Smooth muscle cell (in vitro differentiated cells): ENCODE data around the gene KCNIP2. TPM values are rescaled to one million over a fixed set of nuclear protein-coding genes. Genes with fewer than 3 reads are reported as not detected.

ENCODE experiments used
- DNase-seq: peaks from one replicate; lab custom pipeline; 2025; ENCODE audit not compliant: unreplicated experiment; lab: John Stamatoyannopoulos, UW
- H2AFZ ChIP-seq: fragments of 200-600 bp; sonication (generic); 2 replicates; pipeline ENCODE4 v1.6.0; 2016; ENCODE audit warnings: antibody characterized with exemption, low read depth, mild to moderate bottlenecking
- H3F3A ChIP-seq: fragments of 200-600 bp; sonication (generic); 2 replicates; pipeline ENCODE4 v1.6.0; 2017; ENCODE audit warnings: antibody characterized with exemption, low read depth
- H3K27ac ChIP-seq: fragments of 200-600 bp; sonication (generic); 2 replicates; pipeline ENCODE4 v1.5.1; 2016; ENCODE audit warnings: low read depth, mild to moderate bottlenecking
- H3K27me3 ChIP-seq: fragments of 200-600 bp; sonication (generic); 2 replicates; pipeline ENCODE4 v1.6.1; 2016; ENCODE audit warnings: low read depth, mild to moderate bottlenecking
- H3K36me3 ChIP-seq: fragments of 200-600 bp; sonication (generic); 2 replicates; pipeline ENCODE4 v1.5.1; 2016; ENCODE audit warnings: low read depth
- H3K4me1 ChIP-seq: fragments of 200-600 bp; sonication (generic); 2 replicates; pipeline ENCODE4 v1.5.1; 2016; ENCODE audit warnings: low read depth
- H3K4me2 ChIP-seq: fragments of 200-600 bp; sonication (generic); 2 replicates; pipeline ENCODE4 v1.6.0; 2016; ENCODE audit warnings: mild to moderate bottlenecking
- H3K4me3 ChIP-seq: fragments of 200-600 bp; sonication (generic); 2 replicates; pipeline ENCODE4 v1.5.1; 2016; ENCODE audit warnings: mild to moderate bottlenecking
- H3K79me2 ChIP-seq: fragments of 200-600 bp; sonication (generic); 2 replicates; pipeline ENCODE4 v1.6.0; 2016; ENCODE audit warnings: low read depth, mild to moderate bottlenecking
- H3K9ac ChIP-seq: fragments of 200-600 bp; sonication (generic); 2 replicates; pipeline ENCODE4 v1.6.0; 2016; ENCODE audit warnings: low read depth
- H3K9me3 ChIP-seq: fragments of 200-600 bp; sonication (generic); replicated peaks from 2 replicates; pipeline ENCODE4 v1.5.1; 2016; ENCODE audit warnings: low read depth
- H4K20me1 ChIP-seq: fragments of 200-600 bp; sonication (generic); 2 replicates; pipeline ENCODE4 v1.6.0; 2016; ENCODE audit warnings: low read depth
- WGBS: methylation state at CpG from one replicate; pipeline ENCODE4 v1.1.7; 2016; ENCODE audit warnings: low lambda C conversion rate; 5-methylcytosine and 5-hydroxymethylcytosine counted together
- polyA plus RNA-seq: library from polyadenylated mRNA; unstranded; fragments of >200 nt; fragmentation: Nextera tagmentation; extraction: Ambion mirVana; gene quantifications from 2 replicates; pipeline ENCODE4 v1.2.1, GENCODE V29; 2016
- total RNA-seq: library from RNA; depleted of rRNA; stranded (reverse); fragments of >200 nt; gene quantifications from 2 replicates; pipeline ENCODE4 v1.2.3, GENCODE V29; 2014
- TF ChIP-seq, protein P1 (sequence below): fragments of 200-600 bp; sonication (generic); IDR thresholded peaks from 2 replicates; pipeline ENCODE4 v1.5.1; 2017; ENCODE audit warnings: borderline replicate concordance, mild to moderate bottlenecking, antibody characterized with exemption; ENCODE audit not compliant: insufficient read depth, poor library complexity, severe bottlenecking

The KCNIP2 gene
- 1.3 and 3.9 TPM in 2 replicates for total RNA-seq
- polyA plus RNA-seq, result 0.70 and 0.87 TPM in 2 replicates

DNA sequence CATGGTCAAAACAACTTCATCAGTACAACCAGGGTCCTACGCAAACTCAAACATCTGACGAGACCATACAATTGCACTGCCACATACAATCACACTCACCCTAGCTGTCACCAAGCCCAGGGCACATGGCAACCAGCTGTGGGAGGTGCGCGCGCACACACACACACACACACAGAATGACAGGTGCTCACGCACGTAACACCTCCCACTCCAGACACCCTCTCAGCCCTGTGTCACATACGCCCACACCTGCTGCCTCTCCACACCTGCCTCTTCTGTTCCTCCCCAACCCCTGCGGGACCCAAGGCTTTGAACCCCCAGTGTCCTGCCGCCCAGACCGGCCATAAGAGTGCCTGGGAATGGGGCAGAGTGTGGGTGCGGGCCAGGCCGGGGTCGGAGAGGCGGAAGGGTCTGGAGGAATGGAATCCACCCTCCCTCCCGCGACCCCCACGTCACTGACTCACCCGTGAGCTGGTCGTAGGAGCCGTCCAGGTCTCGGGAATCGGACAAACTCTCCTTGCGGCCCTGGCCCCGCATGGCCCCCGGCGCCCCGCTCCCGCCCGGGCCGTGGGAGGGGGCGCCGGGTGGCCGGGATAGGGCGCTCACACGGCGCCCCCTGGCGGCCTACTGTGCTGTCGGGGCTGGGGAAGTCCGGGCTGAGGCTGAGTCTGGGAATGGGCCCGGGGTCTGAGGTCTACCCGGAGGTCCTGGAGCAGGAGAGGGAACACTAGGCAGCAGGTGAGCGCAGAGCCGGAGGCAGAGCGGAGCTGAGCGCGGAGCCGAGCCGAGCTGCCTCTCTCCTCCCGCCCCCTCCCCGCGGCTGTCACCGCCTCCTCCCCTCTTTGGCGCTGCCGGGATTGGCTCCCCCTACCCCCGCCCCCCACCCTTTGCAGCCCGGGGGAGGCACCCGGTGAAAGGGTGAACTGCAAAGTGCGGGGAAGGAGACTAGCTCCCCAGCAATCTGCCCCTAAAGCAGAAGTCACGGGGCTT is at the start of gene KCNIP2:
TSS of gene KCNIP2 (minus strand) at position 769 of the 990 bp plus-strand sequence. CDS start at position 537, 232 bp downstream.
- Histone ChIP-seq H3K27ac (no peak within 1 kb of the TSS), H2AFZ (no peak within 1 kb of the TSS), H3K36me3 (no peaks in the 10 kb centered on the region), H3F3A (no peaks in the 10 kb centered on the region), H3K4me2 (peak within 1 kb of the TSS; percentile 78), H3K9me3 (no peaks in the 10 kb centered on the region), H3K4me3 (no peak within 1 kb of the TSS), H3K27me3 (peaks cover 39% of the 10 kb centered on the region), H3K9ac (no peak within 1 kb of the TSS), H4K20me1 (peaks cover 85% of the 10 kb centered on the region), H3K4me1 (peaks cover 19% of the 10 kb centered on the region), H3K79me2 (no peaks in the 10 kb centered on the region)
- DNase-seq, result no peak
- 39% methylated on average over 24 of the region's 60 CpGs for WGBS
- TF ChIP-seq, protein P1, sequence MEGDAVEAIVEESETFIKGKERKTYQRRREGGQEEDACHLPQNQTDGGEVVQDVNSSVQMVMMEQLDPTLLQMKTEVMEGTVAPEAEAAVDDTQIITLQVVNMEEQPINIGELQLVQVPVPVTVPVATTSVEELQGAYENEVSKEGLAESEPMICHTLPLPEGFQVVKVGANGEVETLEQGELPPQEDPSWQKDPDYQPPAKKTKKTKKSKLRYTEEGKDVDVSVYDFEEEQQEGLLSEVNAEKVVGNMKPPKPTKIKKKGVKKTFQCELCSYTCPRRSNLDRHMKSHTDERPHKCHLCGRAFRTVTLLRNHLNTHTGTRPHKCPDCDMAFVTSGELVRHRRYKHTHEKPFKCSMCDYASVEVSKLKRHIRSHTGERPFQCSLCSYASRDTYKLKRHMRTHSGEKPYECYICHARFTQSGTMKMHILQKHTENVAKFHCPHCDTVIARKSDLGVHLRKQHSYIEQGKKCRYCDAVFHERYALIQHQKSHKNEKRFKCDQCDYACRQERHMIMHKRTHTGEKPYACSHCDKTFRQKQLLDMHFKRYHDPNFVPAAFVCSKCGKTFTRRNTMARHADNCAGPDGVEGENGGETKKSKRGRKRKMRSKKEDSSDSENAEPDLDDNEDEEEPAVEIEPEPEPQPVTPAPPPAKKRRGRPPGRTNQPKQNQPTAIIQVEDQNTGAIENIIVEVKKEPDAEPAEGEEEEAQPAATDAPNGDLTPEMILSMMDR, result peak; percentile 63

DNA sequence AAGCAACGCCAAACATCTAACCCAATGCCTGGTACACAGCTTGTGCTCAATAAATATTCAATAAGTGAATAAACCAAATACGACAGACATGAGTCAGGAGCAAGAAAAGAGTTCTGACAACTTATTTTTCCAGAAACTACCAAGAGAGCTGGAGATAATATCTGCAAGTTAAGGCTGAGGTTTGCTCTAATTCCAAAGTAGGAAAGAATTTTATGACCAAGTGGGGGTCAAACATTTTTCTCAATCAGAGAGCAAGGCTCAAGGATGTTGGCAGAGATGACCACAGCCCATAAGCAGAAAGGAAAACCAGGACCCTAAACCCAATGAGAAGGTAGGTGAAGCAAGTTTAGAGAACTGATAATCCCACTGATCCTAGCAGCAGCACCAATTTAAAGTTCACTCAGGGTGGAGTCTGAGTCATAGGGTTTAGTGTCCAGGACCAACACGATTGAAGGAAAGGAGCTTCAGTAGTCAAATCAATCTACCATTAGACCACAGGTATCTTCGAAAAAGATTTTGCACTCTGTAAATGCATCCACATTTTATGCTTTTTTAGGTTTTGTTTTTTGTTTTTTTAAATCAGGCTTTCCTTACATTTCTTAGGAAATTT is 49.3 kb upstream of the KCNIP2 start:
- DNase-seq, result no peak
- WGBS, result 66% methylated on average over 4 of the region's 4 CpGs

DNA sequence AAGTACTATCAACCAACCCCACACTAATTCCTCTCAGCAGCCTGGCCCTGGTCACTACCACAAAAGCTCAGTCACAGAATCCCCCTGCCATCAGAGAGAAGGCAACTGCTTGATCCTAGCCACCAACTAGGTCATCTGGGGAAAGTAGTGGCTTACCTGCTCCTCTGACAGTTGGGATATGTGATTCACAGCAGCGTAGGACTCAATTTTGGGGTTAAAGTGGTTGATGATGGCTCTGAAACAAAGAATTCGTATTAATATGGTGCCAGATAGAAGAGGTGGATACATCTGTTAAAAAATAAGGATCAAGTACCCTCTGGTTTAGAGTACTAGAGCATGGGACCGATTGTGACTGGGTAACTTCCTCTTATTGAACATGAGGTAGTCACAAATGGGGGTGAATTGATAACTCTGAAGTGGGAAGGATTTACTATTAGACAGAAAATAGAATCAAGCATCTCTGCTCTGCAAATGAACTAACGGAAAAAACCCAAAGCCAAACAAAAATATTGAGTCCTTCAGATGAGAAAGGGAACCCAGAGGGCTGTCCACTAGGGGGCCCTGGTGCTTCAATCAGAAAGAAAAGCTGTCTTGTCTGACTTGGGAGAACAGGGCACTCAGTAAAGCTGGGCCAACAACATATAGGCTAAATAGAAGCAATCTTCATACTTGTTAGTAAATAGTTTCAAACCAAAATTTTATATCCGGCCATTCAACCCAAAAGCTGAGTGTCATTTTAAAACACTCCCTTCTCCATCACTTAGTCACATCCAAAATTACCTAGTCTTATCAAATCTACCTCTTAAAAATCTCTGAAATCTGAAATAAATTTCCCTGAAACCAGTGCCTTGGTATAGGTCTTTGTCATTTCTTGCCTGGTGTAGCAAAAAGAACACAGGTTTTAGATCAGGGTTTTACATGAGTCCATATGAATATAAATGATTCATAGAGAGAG is 45.9 kb upstream of the KCNIP2 start:
- TF ChIP-seq, protein P1, result peak; percentile 91

More for the DNA sequence above, 49.3 kb upstream of the KCNIP2 start:
- H4K20me1 ChIP-seq, result peaks cover 58% of the 10 kb centered on the region
- no peak overlapping the region for H2AFZ ChIP-seq
- no peaks in the 10 kb centered on the region for H3K79me2 ChIP-seq
- H3K9me3 ChIP-seq, result no peaks in the 10 kb centered on the region
- H3K27ac ChIP-seq, result no peak overlapping the region
- no peak overlapping the region for H3K4me3 ChIP-seq
- TF ChIP-seq, protein P1, result no peak
- no peaks in the 10 kb centered on the region for H3F3A ChIP-seq
- H3K27me3 ChIP-seq, result no peaks in the 10 kb centered on the region
- H3K4me1 ChIP-seq, result peaks cover 17% of the 10 kb centered on the region
- no peak overlapping the region for H3K9ac ChIP-seq
- no peaks in the 10 kb centered on the region for H3K36me3 ChIP-seq
- H3K4me2 ChIP-seq, result no peak overlapping the region

More for the DNA sequence above, 45.9 kb upstream of the KCNIP2 start:
- Histone ChIP-seq H3K79me2 (no peaks in the 10 kb centered on the region), H3K27me3 (no peaks in the 10 kb centered on the region), H3K27ac (no peak overlapping the region), H3K4me2 (no peak overlapping the region), H3F3A (no peaks in the 10 kb centered on the region), H4K20me1 (peaks cover 44% of the 10 kb centered on the region), H2AFZ (no peak overlapping the region), H3K9ac (no peak overlapping the region), H3K36me3 (no peaks in the 10 kb centered on the region), H3K4me3 (no peak overlapping the region), H3K9me3 (no peaks in the 10 kb centered on the region), H3K4me1 (peaks cover 9% of the 10 kb centered on the region)
- DNase-seq, result peak; percentile 7
- 53% methylated on average over 5 of the region's 5 CpGs for WGBS
